B cell (primary cell): ENCODE measurements around the gene ZNF763. TPM values are rescaled to one million over a fixed set of nuclear protein-coding genes. Genes with fewer than 3 reads are reported as not detected.

Experiments
- ATAC-seq: fragments of 200-7000 bp; cut with Tn5 transposase; one replicate; pipeline ENCODE4 v1.10.0; 2021; ENCODE audit warnings: low read depth, mild to moderate bottlenecking, moderate number of reproducible peaks, moderate library complexity
- CTCF ChIA-PET: fragments of 350-600 bp; sonication (Branson Sonifier 250); formaldehyde crosslinking; loops from one replicate; lab custom pipeline; 2021; ENCODE audit warnings: antibody characterized with exemption, inconsistent platforms; lab: Charles Lee
- POLR2A ChIA-PET: fragments of 350-600 bp; sonication (Branson Sonifier 250); formaldehyde crosslinking; loops from one replicate; lab custom pipeline; 2021; ENCODE audit warnings: antibody characterized with exemption; lab: Charles Lee
- DNase-seq: peaks from one replicate; pipeline ENCODE4 v3.0.0; 2013
- H2AFZ ChIP-seq: 2 replicates; pipeline ENCODE4 v1.6.1; 2012; ENCODE audit warnings: mild to moderate bottlenecking, low read depth, low read length; ENCODE audit not compliant: insufficient read depth, poor library complexity, severe bottlenecking
- H3K27ac ChIP-seq, 2 donors: 1 replicate in 1 of 2; 2 replicates in 1 of 2; pipeline ENCODE4 v1.5.1; 2012 to 2013; ENCODE audit warnings: low read length in 2 of 2, mild to moderate bottlenecking in 2 of 2, moderate library complexity in 1 of 2
- H3K27me3 ChIP-seq, 4 experiments: fragments of 200-600 bp in 1 of 4; sonication (generic) in 1 of 4; replicated peaks in 1 of 4; 1 replicate in 2 of 4; 2 replicates in 2 of 4; pipeline versions ENCODE4 v1.6.1 to v1.7.0; 2013 to 2016; ENCODE audit warnings: low read length in 3 of 4, mild to moderate bottlenecking in 2 of 4, mixed read lengths in 1 of 4, moderate library complexity in 1 of 4; ENCODE audit not compliant: insufficient read depth in 4 of 4, control insufficient read depth in 3 of 4; ENCODE audit errors: control extremely low read depth in 1 of 4
- H3K36me3 ChIP-seq, 2 experiments: replicated peaks in 1 of 2; 1 replicate in 1 of 2; 2 replicates in 1 of 2; pipeline versions ENCODE4 v1.6.1 to v1.7.1; 2013; ENCODE audit warnings: low read length in 1 of 2; ENCODE audit not compliant: insufficient read depth in 2 of 2, control insufficient read depth in 1 of 2; ENCODE audit errors: control extremely low read depth in 1 of 2, extremely low read depth in 1 of 2
- H3K4me1 ChIP-seq, 2 donors: fragments of 200-600 bp in 1 of 2; sonication (generic) in 1 of 2; 1 replicate in 1 of 2; 2 replicates in 1 of 2; pipeline versions ENCODE4 v1.5.1 to v1.6.1; 2013 to 2017; ENCODE audit warnings: low read length in 2 of 2; ENCODE audit not compliant: control insufficient read depth in 2 of 2, insufficient read depth in 2 of 2
- H3K4me2 ChIP-seq: replicated peaks from 2 replicates; pipeline ENCODE3; 2012; ENCODE audit warnings: mild to moderate bottlenecking, low read depth, low read length; ENCODE audit not compliant: poor library complexity, severe bottlenecking
- H3K4me3 ChIP-seq, 5 experiments: fragments of 200-600 bp in 1 of 5; sonication (generic) in 1 of 5; 1 replicate in 3 of 5; 2 replicates in 2 of 5; pipeline versions ENCODE4 v1.5.1 to v1.7.0; 2011 to 2016; ENCODE audit warnings: low read length in 4 of 5, mild to moderate bottlenecking in 4 of 5, low read depth in 2 of 5, control low read depth in 1 of 5, moderate library complexity in 1 of 5; ENCODE audit not compliant: insufficient read depth in 1 of 5; ENCODE audit errors: control extremely low read depth in 1 of 5, extremely low read depth in 1 of 5
- H3K79me2 ChIP-seq: fragments of 200-600 bp; sonication (generic); one replicate; pipeline ENCODE4 v1.6.0; 2016; ENCODE audit warnings: low read length; ENCODE audit not compliant: control insufficient read depth, insufficient read depth
- H3K9ac ChIP-seq: fragments of 200-600 bp; sonication (generic); 2 replicates; pipeline ENCODE4 v1.6.1; 2017; ENCODE audit warnings: mild to moderate bottlenecking, low read length, moderate library complexity
- H3K9me3 ChIP-seq, 3 donors: one replicate each; pipeline versions ENCODE4 v1.6.1 to v1.7.1; 2013; ENCODE audit warnings: low read length in 2 of 3; ENCODE audit not compliant: control insufficient read depth in 2 of 3, insufficient read depth in 1 of 3; ENCODE audit errors: control extremely low read depth in 1 of 3
- H4K20me1 ChIP-seq: 2 replicates; pipeline ENCODE4 v1.6.0; 2012; ENCODE audit warnings: mild to moderate bottlenecking, low read length; ENCODE audit not compliant: insufficient read depth, control insufficient read depth, poor library complexity, severe bottlenecking
- H3K27ac Mint-ChIP-seq: one replicate; pipeline ENCODE4 v1.8.0; 2021; ENCODE audit warnings: mixed read lengths
- H3K27me3 Mint-ChIP-seq: one replicate; pipeline ENCODE4 v1.8.0; 2021; ENCODE audit warnings: mixed read lengths
- H3K4me1 Mint-ChIP-seq: one replicate; pipeline ENCODE4 v1.8.0; 2021; ENCODE audit warnings: mixed read lengths
- H3K4me3 Mint-ChIP-seq: one replicate; pipeline ENCODE4 v1.8.0; 2021; ENCODE audit warnings: mixed read lengths
- H3K9me3 Mint-ChIP-seq: one replicate; pipeline ENCODE4 v1.8.0; 2022; ENCODE audit warnings: mixed read lengths; ENCODE audit not compliant: insufficient read depth
- EZH2 ChIP-seq: IDR thresholded peaks from 2 replicates; pipeline ENCODE4 v1.6.1; 2012; ENCODE audit warnings: borderline replicate concordance, low read depth, mild to moderate bottlenecking, moderate library complexity, low read length; ENCODE audit not compliant: insufficient read depth, poor library complexity, severe bottlenecking
- WGBS: methylation state at CpG from one replicate; pipeline ENCODE4 v1.1.5; 2013; ENCODE audit warnings: missing lambda C conversion rate; ENCODE audit not compliant: insufficient coverage; 5-methylcytosine and 5-hydroxymethylcytosine counted together
- intact Hi-C: fragments of 100-400 bp; cut with micrococcal nuclease; formaldehyde crosslinking; loops from one replicate; pipeline ENCODE4 v1.10.0; 2022
- polyA plus RNA-seq: library from polyadenylated mRNA; depleted of rRNA; stranded (reverse); fragments of >200 nt; gene quantifications from 2 replicates; pipeline ENCODE4 v1.2.3, GENCODE V29; 2012
- total RNA-seq, 2 donors: library from RNA; stranded (reverse); fragments of 120-200 nt in 1 of 2; gene quantifications; 1 replicate in 1 of 2; 2 replicates in 1 of 2; pipeline versions ENCODE4 v1.2.3 to v1.2.4, GENCODE V29; 2013 to 2022
- TF ChIP-seq, protein P1 (sequence below): fragments of 200-600 bp; IDR thresholded peaks from one replicate; pipeline ENCODE4 v1.8.0; 2022; ENCODE audit warnings: antibody characterized with exemption, mild to moderate bottlenecking

The ZNF763 gene
- total and polyA plus RNA-seq, 2 donors (not counting 1 experiment from before 2014, with no cell fraction given): 3.0 to 14.2 TPM

DNA sequence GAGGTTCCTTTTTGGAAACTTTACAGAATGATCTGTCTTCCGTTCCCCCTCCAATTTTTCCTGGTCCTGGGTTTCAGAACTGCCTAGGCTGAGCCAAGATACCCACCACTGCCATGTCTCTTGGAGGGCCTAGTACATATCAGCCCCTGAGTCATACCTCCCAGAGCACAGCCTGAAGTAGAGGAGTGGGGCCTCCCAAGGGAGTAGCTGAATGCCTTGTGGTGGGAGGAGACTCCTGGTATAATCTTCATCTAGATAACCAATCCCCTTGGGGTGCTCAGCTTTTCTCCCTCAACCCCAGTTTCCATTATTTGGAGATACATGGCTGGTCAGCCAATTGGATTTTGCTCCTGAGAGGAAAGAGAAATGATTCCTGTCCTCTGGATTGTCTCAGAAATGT, 30.3 kb downstream of the ZNF763 start:
- peaks cover 33% of the 10 kb centered on the region for H3K4me1 Mint-ChIP-seq
- CTCF ChIA-PET: no interaction called here
- 80% methylated on average over 1 of the region's 1 CpG for WGBS
- Histone ChIP-seq H3K9ac (no peak overlapping the region), H3K27me3 (no peaks in the 10 kb centered on the region), H4K20me1 (peaks cover 48% of the 10 kb centered on the region), H3K79me2 (peaks cover 89% of the 10 kb centered on the region), H3K4me3 (no peak overlapping the region), H3K4me1 (peaks cover 7 to 12% of the 10 kb centered on the region in 2 donors), H3K36me3 (no peaks in the 10 kb centered on the region), H2AFZ (no peak overlapping the region), H3K4me2 (no peak overlapping the region), H3K27ac (no peak overlapping the region), H3K9me3 (no peaks in the 10 kb centered on the region)
- no peak for TF ChIP-seq EZH2
- TF ChIP-seq, protein P1, sequence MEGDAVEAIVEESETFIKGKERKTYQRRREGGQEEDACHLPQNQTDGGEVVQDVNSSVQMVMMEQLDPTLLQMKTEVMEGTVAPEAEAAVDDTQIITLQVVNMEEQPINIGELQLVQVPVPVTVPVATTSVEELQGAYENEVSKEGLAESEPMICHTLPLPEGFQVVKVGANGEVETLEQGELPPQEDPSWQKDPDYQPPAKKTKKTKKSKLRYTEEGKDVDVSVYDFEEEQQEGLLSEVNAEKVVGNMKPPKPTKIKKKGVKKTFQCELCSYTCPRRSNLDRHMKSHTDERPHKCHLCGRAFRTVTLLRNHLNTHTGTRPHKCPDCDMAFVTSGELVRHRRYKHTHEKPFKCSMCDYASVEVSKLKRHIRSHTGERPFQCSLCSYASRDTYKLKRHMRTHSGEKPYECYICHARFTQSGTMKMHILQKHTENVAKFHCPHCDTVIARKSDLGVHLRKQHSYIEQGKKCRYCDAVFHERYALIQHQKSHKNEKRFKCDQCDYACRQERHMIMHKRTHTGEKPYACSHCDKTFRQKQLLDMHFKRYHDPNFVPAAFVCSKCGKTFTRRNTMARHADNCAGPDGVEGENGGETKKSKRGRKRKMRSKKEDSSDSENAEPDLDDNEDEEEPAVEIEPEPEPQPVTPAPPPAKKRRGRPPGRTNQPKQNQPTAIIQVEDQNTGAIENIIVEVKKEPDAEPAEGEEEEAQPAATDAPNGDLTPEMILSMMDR: no peak
- H3K27me3 Mint-ChIP-seq: no peaks in the 10 kb centered on the region
- no peak for DNase-seq
- H3K27ac Mint-ChIP-seq: no peak overlapping the region
- no peak for ATAC-seq
- H3K9me3 Mint-ChIP-seq: no peaks in the 10 kb centered on the region
- no peak overlapping the region for H3K4me3 Mint-ChIP-seq
- intact Hi-C loops: no loop called here
- POLR2A ChIA-PET: no interaction called here

DNA sequence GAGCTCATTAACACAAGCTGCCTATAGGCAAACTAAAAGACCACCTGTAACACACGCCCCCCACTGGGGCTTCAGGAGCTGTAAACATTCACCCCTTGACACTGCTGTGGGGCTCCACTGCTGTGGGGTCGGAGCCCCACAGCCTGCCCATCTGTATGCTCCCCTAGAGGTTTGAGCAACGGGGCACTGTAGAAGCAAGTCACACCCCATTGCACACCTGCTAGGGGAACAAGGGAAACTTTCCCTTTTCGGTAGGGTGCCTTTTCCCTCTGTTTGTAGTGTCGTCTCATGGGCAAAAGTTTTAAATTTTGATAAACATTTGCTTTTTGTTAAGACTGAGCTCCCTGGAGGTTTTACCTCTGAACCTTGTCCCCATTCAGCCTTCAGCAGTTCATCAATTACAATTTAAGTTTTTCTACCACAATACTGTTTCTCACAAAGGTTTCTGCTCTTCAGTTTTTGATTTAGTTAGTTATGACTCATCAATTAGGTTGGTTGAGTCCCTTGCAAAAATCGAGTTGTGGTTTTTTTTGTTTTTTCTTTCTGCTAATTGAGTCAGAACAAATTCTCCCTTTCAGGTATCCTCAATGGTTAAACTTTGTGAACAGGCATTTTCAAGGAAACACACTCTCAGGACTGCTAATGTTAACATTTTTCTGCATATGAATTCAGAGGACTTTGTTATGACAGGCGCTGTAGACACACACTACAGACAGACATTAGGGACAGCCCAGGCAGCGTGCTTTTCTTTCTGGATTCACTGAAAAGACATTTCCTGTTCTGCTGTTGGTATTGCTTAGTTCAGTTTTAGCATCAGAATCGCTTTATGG, 35.5 kb downstream of the ZNF763 start:
- H3K4me3 Mint-ChIP-seq: peak overlapping the region; percentile 48
- Histone ChIP-seq H3K79me2 (peaks cover 61% of the 10 kb centered on the region), H4K20me1 (peaks cover 25% of the 10 kb centered on the region), H3K27ac (no peak overlapping the region), H3K4me1 (peaks cover 12 to 16% of the 10 kb centered on the region in 2 donors), H3K4me3 (no peak overlapping the region), H2AFZ (no peak overlapping the region), H3K9me3 (no peaks in the 10 kb centered on the region), H3K27me3 (no peaks in the 10 kb centered on the region), H3K36me3 (peaks cover 0 to 18% of the 10 kb centered on the region in 2 experiments), H3K9ac (no peak overlapping the region), H3K4me2 (no peak overlapping the region)
- H3K27ac Mint-ChIP-seq: peak overlapping the region; percentile 71
- CTCF ChIA-PET: interaction anchor here (1.0 to 1.7 kb wide), 2 partner anchors 12 to 37 kb away, joined by 4 to 6 read pairs; no protein-coding TSS in a partner anchor
- ATAC-seq (peak; percentile 41), DNase-seq (no peak)
- H3K9me3 Mint-ChIP-seq: no peaks in the 10 kb centered on the region
- TF ChIP-seq, protein P1: no peak
- no peak for TF ChIP-seq EZH2
- POLR2A ChIA-PET: no interaction called here
- H3K27me3 Mint-ChIP-seq: no peaks in the 10 kb centered on the region
- WGBS: 13% methylated on average over 3 of the region's 9 CpGs
- H3K4me1 Mint-ChIP-seq: peaks cover 19% of the 10 kb centered on the region
- intact Hi-C loops: no loop called here
